HepG2 (cell line): ENCODE results near the gene NEK6. TPM values are rescaled to one million over a fixed set of nuclear protein-coding genes. Genes with fewer than 3 reads are reported as not detected.

Experiments
- AKNA ChIP-seq: sonication (generic); formaldehyde crosslinking; IDR thresholded peaks from 2 replicates; pipeline ENCODE4 v1.4.0; 2020; ENCODE audit warnings: missing genetic modification reagents, borderline replicate concordance
- CTCF ChIP-seq: sonication (generic); formaldehyde crosslinking; IDR thresholded peaks from 2 replicates; pipeline ENCODE4 v1.5.0; 2020; ENCODE audit warnings: mild to moderate bottlenecking, missing genetic modification reagents, moderate library complexity
- GFI1 ChIP-seq: sonication (generic); formaldehyde crosslinking; IDR thresholded peaks from 2 replicates; pipeline ENCODE4 v1.5.0; 2020; ENCODE audit warnings: missing genetic modification reagents, mild to moderate bottlenecking, borderline replicate concordance
- MAFK ChIP-seq, 2 experiments: IDR thresholded peaks in 1 of 2; conservative IDR thresholded peaks in 1 of 2; 2 replicates each; pipeline ENCODE4 v1.6.1; 2011; ENCODE audit warnings: improper control_type of control experiment in 2 of 2, low read length in 2 of 2
- MLX ChIP-seq: IDR thresholded peaks from 2 replicates; pipeline ENCODE4 v1.6.1; 2016
- MYPOP ChIP-seq: sonication (generic); formaldehyde crosslinking; IDR thresholded peaks from 2 replicates; pipeline ENCODE4 v1.8.1; 2023; ENCODE audit warnings: mild to moderate bottlenecking, moderate library complexity, missing genetic modification reagents
- NR2F1 ChIP-seq, 2 experiments: fragments of 450-650 bp in 1 of 2; formaldehyde crosslinking in 1 of 2; IDR thresholded peaks; 2 replicates each; pipeline versions ENCODE4 v1.5.0 to v1.6.1; 2016 to 2020; ENCODE audit warnings: mild to moderate bottlenecking in 1 of 2, missing compliant biosample characterization in 1 of 2, missing genetic modification reagents in 1 of 2, moderate library complexity in 1 of 2
- SKI ChIP-seq: fragments of 450-650 bp; IDR thresholded peaks from one replicate; pipeline ENCODE4 v1.6.1; 2018; ENCODE audit warnings: mild to moderate bottlenecking; ENCODE audit not compliant: partially characterized antibody
- SPEN ChIP-seq: sonication (generic); formaldehyde crosslinking; IDR thresholded peaks from 2 replicates; pipeline ENCODE4 v1.5.1; 2020; ENCODE audit warnings: low read depth, mild to moderate bottlenecking, missing genetic modification reagents
- ZNF205 ChIP-seq: IDR thresholded peaks from 2 replicates; pipeline ENCODE4 v1.6.1; 2018; ENCODE audit warnings: missing biosample characterization, missing genetic modification reagents
- ZNF251 ChIP-seq: sonication (generic); formaldehyde crosslinking; IDR thresholded peaks from 2 replicates; pipeline ENCODE4 v1.9.0; 2021; ENCODE audit warnings: mild to moderate bottlenecking, missing genetic modification reagents
- ZNF607 ChIP-seq: sonication (generic); formaldehyde crosslinking; IDR thresholded peaks from 2 replicates; pipeline ENCODE4 v1.5.1; 2020; ENCODE audit warnings: missing genetic modification reagents, mild to moderate bottlenecking, borderline replicate concordance
- ZNF614 ChIP-seq: IDR thresholded peaks from 2 replicates; pipeline ENCODE4 v1.6.1; 2018; ENCODE audit warnings: missing biosample characterization, missing genetic modification reagents, inconsistent platforms, borderline replicate concordance
- ZXDC ChIP-seq: sonication (generic); formaldehyde crosslinking; IDR thresholded peaks from 2 replicates; pipeline ENCODE4 v1.5.0; 2020; ENCODE audit warnings: mild to moderate bottlenecking, missing genetic modification reagents
- polyA plus RNA-seq, 8 experiments: library from polyadenylated mRNA; depleted of rRNA in 3 of 8; stranded (reverse) in 7 of 8; unstranded in 1 of 8; fragments of >200 nt; fragmentation: Illumina TruSeq in 4 of 8; extraction: Trizol in 4 of 8; gene quantifications; 2 replicates each; pipeline versions ENCODE4 v1.2.1 to v1.2.3, GENCODE V29; 2011 to 2016; ENCODE audit warnings: low read depth in 4 of 8, missing spikeins in 1 of 8, mixed read lengths in 1 of 8; ENCODE audit not compliant: insufficient read depth in 1 of 8
- total RNA-seq, 5 experiments: library from RNA; depleted of rRNA; stranded (reverse); fragments of >200 nt; fragmentation: Illumina TruSeq; extraction: Trizol; gene quantifications; 2 replicates each; pipeline ENCODE4 v1.2.3, GENCODE V29; 2016; ENCODE audit warnings: low read depth in 1 of 5

The NEK6 gene
- total and polyA plus RNA-seq, 2 of the 13 experiments (the other 11 are each of a cell fraction or from before 2014, with no cell fraction given) = 30.4 to 119 TPM

- peak; percentile 25 for TF ChIP-seq CTCF (CRISPR knock-in tag)
- TF ChIP-seq MLX (CRISPR knock-in tag) = peak; percentile 81
- TF ChIP-seq GFI1 (CRISPR knock-in tag) = peak; percentile 33; the same call in 1 of the 2 replicates
- peak; percentile 99 for TF ChIP-seq ZNF614
- TF ChIP-seq ZXDC (CRISPR knock-in tag) = no peak
- TF ChIP-seq NR2F1 (CRISPR knock-in tag; IDR thresholded peaks at IDR 0.05) = peak in 1 of 2 experiments; percentile 66; a peak in 2 of 4 replicates
- TF ChIP-seq ZNF205 (CRISPR knock-in tag) = peak; percentile 89
- TF ChIP-seq SPEN (CRISPR knock-in tag) = peak; percentile 83
- peak; percentile 66; the same call in 1 of the 2 replicates for TF ChIP-seq ZNF607 (CRISPR knock-in tag)
- no peak for TF ChIP-seq ZNF251 (CRISPR knock-in tag)
- TF ChIP-seq MYPOP (CRISPR knock-in tag) = peak; percentile 89
- TF ChIP-seq SKI = peak; percentile 86
- TF ChIP-seq AKNA = no peak
- TF ChIP-seq MAFK (conservative IDR thresholded peaks at IDR 0.05 in 1 of 2, IDR thresholded peaks at IDR 0.05 in 1 of 2; ENCODE audit: low read length in 2 of 2) = 0 out of 4 replicates have a peak, but pooled peaks of 1 of the 2 experiments have one; percentile 1
Observed at GRCh38 chr9:124222918-124223720, 34.6 kb upstream of the NEK6 start (continued).
